Measurements from ENCODE around the gene KRTAP5-6.
"Not testable (repeated sequence)": the region's sequence is repeated elsewhere in the genome, so short reads cannot be mapped to it uniquely, and the experiment has no call there.

KRTAP5-6 gene

DNA sequence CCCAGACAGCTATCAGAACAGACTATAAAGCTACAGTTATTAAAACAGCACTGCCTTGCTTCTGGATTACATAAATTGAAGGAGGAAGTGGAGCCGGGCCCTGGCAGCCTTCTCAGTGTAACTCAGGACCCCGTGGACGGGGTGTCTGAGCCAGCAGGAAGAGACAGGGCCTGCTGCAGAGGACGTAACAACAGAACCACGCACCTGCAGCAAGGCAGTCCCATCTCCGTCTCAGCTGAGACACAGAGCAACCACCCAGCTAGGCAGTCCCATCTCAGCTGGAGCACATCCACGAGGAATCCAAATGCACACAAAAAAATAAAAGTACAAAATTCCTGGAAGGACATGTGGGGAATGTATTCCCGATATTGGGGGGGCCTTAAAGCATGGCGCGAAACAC lies 17.1 kb upstream of the KRTAP5-6 start:
- Histone ChIP-seq H3K79me1 (ENCODE audit: low read length) (no peaks in the 10 kb centered on the region), H3K9ac (ENCODE audit: low read length) (no peak overlapping the region), H2AK5ac (ENCODE audit: low read length) (no peak overlapping the region), H3K36me3 (ENCODE audit: control insufficient read depth in 1 of 2, insufficient read depth in 2 of 2, low read length in 2 of 2) (no peaks in the 10 kb centered on the region), H3K4me2 (ENCODE audit: low read length) (no peak overlapping the region), H4K91ac (ENCODE audit: low read depth, low read length) (no peak overlapping the region), H3K4me3 (ENCODE audit: low read depth, low read length) (no peak overlapping the region), H2BK5ac (ENCODE audit: low read depth, low read length, poor library complexity) (no peak overlapping the region), H3K18ac (ENCODE audit: low read length) (no peak overlapping the region), H3K4ac (ENCODE audit: low read depth, low read length) (no peak overlapping the region), H3K23ac (ENCODE audit: low read length) (no peak overlapping the region), H3K9me3 (ENCODE audit: insufficient read depth, low read depth, low read length) (peaks cover 2% of the 10 kb centered on the region), H4K8ac (ENCODE audit: low read depth, low read length) (no peak overlapping the region), H3K27me3 (ENCODE audit: insufficient read depth, low read length) (no peaks in the 10 kb centered on the region), H3K27ac (ENCODE audit: low read depth, low read length) (no peak overlapping the region), H2BK12ac (ENCODE audit: low read length) (no peak overlapping the region), H3K79me2 (ENCODE audit: control insufficient read depth, insufficient read depth, low read length, poor library complexity) (no peaks in the 10 kb centered on the region), H3K14ac (ENCODE audit: low read length) (no peak overlapping the region), H4K12ac (ENCODE audit: low read depth, low read length) (no peak overlapping the region), H2AFZ (ENCODE audit: insufficient read depth, low read length, poor library complexity) (no peak overlapping the region), H2BK120ac (ENCODE audit: insufficient read depth, low read length, poor library complexity) (no peak overlapping the region), H3K4me1 (ENCODE audit: control insufficient read depth in 1 of 2, insufficient read depth in 2 of 2, low read length in 2 of 2) (no peaks in the 10 kb centered on the region)
- no peak for DNase-seq
- WGBS (ENCODE audit: extremely low coverage, insufficient coverage, insufficient read length): no CpG with 5 or more reads among the region's 10 CpGs

DNA sequence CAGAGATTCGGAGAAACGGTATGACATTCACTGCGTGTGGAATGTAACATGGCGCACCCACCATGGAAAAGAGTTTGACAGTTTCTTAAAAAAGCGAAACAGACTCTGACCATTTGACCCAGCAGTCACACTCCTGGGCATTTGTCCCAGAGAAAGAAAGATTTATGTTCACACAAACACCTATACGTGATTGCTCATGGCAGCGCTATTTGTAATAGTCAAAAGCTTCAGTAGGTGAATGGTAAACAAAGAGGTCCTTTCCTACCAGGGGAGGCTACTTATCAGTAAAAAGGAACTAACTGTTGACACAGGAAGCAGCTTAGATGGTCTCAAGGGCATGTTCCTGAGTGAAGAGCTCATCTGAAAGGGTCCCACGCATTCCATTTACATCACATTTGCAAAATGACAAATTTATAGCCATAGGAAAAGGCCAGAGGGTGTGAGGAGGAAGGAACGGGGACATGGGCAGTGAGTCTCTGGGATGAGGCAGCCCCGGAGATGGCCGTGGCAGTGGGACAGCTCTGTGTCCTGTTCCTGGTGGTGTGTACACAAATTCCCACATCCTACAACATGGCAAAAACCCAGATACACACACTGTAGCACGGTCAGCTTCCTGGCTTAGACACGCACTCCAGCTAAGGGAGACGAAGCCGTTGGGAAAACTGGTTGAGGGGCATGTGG lies 14.6 kb upstream of the KRTAP5-6 start:
- Histone ChIP-seq H3K4me2 (ENCODE audit: low read length) (no peak overlapping the region), H2BK120ac (ENCODE audit: insufficient read depth, low read length, poor library complexity) (no peak overlapping the region), H3K79me1 (ENCODE audit: low read length) (no peaks in the 10 kb centered on the region), H3K9me3 (ENCODE audit: insufficient read depth, low read depth, low read length) (peaks cover 2% of the 10 kb centered on the region), H3K18ac (ENCODE audit: low read length) (no peak overlapping the region), H3K9ac (ENCODE audit: low read length) (no peak overlapping the region), H3K27ac (ENCODE audit: low read depth, low read length) (no peak overlapping the region), H2AK5ac (ENCODE audit: low read length) (no peak overlapping the region), H3K36me3 (ENCODE audit: control insufficient read depth in 1 of 2, insufficient read depth in 2 of 2, low read length in 2 of 2) (no peaks in the 10 kb centered on the region), H3K27me3 (ENCODE audit: insufficient read depth, low read length) (no peaks in the 10 kb centered on the region), H4K91ac (ENCODE audit: low read depth, low read length) (no peak overlapping the region), H3K23ac (ENCODE audit: low read length) (no peak overlapping the region), H3K14ac (ENCODE audit: low read length) (no peak overlapping the region), H2BK12ac (ENCODE audit: low read length) (no peak overlapping the region), H4K12ac (ENCODE audit: low read depth, low read length) (no peak overlapping the region), H3K4ac (ENCODE audit: low read depth, low read length) (no peak overlapping the region), H3K4me3 (ENCODE audit: low read depth, low read length) (no peak overlapping the region), H2BK5ac (ENCODE audit: low read depth, low read length, poor library complexity) (no peak overlapping the region), H2AFZ (ENCODE audit: insufficient read depth, low read length, poor library complexity) (no peak overlapping the region), H4K8ac (ENCODE audit: low read depth, low read length) (no peak overlapping the region), H3K79me2 (ENCODE audit: control insufficient read depth, insufficient read depth, low read length, poor library complexity) (no peaks in the 10 kb centered on the region), H3K4me1 (ENCODE audit: control insufficient read depth in 1 of 2, insufficient read depth in 2 of 2, low read length in 2 of 2) (no peaks in the 10 kb centered on the region)
- DNase-seq: no peak
- no CpG with 5 or more reads among the region's 15 CpGs for WGBS (ENCODE audit: extremely low coverage, insufficient coverage, insufficient read length)

DNA sequence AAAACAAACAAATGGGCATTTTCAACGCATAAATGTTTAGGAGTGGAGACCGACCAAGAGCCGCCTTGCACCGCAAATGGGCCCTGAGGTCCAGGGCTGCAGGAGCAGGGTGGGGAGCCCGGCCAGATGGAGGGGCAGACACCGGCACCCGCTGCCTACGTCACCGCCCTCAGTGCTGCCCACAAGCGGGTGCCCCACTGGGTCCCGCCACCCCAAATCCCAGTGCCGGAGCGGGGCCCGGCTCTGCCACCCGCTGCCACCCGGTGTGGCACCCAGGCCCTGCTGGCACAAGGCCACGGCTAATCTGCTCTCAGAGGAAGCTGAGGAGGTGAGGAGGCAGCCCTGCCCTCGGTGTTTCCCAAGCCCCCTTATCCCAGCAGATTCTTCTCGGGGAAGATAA lies 13.8 kb upstream of the KRTAP5-6 start:
- H3K36me3 ChIP-seq (ENCODE audit: control insufficient read depth in 1 of 2, insufficient read depth in 2 of 2, low read length in 2 of 2); H3K79me1 ChIP-seq (ENCODE audit: low read length); DNase-seq; H4K91ac ChIP-seq (ENCODE audit: low read depth, low read length); H2AK5ac ChIP-seq (ENCODE audit: low read length); H3K4me1 ChIP-seq (ENCODE audit: control insufficient read depth in 1 of 2, insufficient read depth in 2 of 2, low read length in 2 of 2); H2BK12ac ChIP-seq (ENCODE audit: low read length); H3K27ac ChIP-seq (ENCODE audit: low read depth, low read length); H2BK120ac ChIP-seq (ENCODE audit: insufficient read depth, low read length, poor library complexity); H3K4me3 ChIP-seq (ENCODE audit: low read depth, low read length); H3K18ac ChIP-seq (ENCODE audit: low read length); H3K4me2 ChIP-seq (ENCODE audit: low read length); H3K79me2 ChIP-seq (ENCODE audit: control insufficient read depth, insufficient read depth, low read length, poor library complexity); H4K12ac ChIP-seq (ENCODE audit: low read depth, low read length); H2BK5ac ChIP-seq (ENCODE audit: low read depth, low read length, poor library complexity); H3K9ac ChIP-seq (ENCODE audit: low read length); H2AFZ ChIP-seq (ENCODE audit: insufficient read depth, low read length, poor library complexity); H3K23ac ChIP-seq (ENCODE audit: low read length); H3K9me3 ChIP-seq (ENCODE audit: insufficient read depth, low read depth, low read length); H3K14ac ChIP-seq (ENCODE audit: low read length); H4K8ac ChIP-seq (ENCODE audit: low read depth, low read length); H3K4ac ChIP-seq (ENCODE audit: low read depth, low read length); H3K27me3 ChIP-seq (ENCODE audit: insufficient read depth, low read length): not testable (repeated sequence)
- WGBS (ENCODE audit: extremely low coverage, insufficient coverage, insufficient read length): no CpG with 5 or more reads among the region's 19 CpGs

DNA sequence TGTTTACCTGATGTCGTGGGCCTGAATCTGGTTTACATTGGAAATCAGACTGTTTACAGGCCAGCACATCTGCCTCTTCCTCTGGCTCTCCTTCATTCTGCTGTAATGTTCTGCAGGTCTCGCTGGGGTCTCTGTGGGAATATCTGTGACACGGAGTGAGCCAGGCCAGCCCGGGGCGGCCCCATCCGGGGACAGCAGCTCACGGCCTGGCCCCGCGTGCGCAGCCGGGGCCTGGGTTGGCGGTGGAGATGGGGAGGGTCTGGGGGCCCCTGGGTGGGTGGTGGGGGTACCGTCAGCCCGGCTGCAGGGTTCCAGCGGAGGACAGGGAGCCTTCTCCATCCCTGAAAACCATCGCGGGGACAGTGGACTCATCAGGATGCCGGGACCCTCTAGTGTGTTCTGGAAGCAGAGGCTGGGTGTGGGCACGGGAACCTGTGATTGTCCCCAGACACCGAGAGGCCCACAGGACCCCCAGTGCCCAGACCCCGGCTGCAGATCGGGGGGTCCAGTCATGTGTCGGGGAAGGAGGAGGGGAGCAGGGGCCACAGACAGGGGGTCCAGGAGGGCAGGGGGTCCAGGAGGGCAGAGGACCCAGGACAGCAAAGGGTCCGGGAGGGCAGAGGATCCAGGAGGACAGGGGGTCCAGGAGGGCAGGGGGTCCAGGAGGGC lies 13.0 kb upstream of the KRTAP5-6 start:
- H3K23ac ChIP-seq (ENCODE audit: low read length); H3K4me3 ChIP-seq (ENCODE audit: low read depth, low read length); H2AK5ac ChIP-seq (ENCODE audit: low read length); H2BK5ac ChIP-seq (ENCODE audit: low read depth, low read length, poor library complexity); H3K27me3 ChIP-seq (ENCODE audit: insufficient read depth, low read length); H3K4ac ChIP-seq (ENCODE audit: low read depth, low read length); H3K9ac ChIP-seq (ENCODE audit: low read length); H2AFZ ChIP-seq (ENCODE audit: insufficient read depth, low read length, poor library complexity); H4K91ac ChIP-seq (ENCODE audit: low read depth, low read length); H4K12ac ChIP-seq (ENCODE audit: low read depth, low read length); H3K36me3 ChIP-seq (ENCODE audit: control insufficient read depth in 1 of 2, insufficient read depth in 2 of 2, low read length in 2 of 2); H2BK120ac ChIP-seq (ENCODE audit: insufficient read depth, low read length, poor library complexity); H3K79me2 ChIP-seq (ENCODE audit: control insufficient read depth, insufficient read depth, low read length, poor library complexity); H3K4me2 ChIP-seq (ENCODE audit: low read length); H3K27ac ChIP-seq (ENCODE audit: low read depth, low read length); H3K14ac ChIP-seq (ENCODE audit: low read length); DNase-seq; H3K4me1 ChIP-seq (ENCODE audit: control insufficient read depth in 1 of 2, insufficient read depth in 2 of 2, low read length in 2 of 2); H4K8ac ChIP-seq (ENCODE audit: low read depth, low read length); H3K9me3 ChIP-seq (ENCODE audit: insufficient read depth, low read depth, low read length); H2BK12ac ChIP-seq (ENCODE audit: low read length); H3K79me1 ChIP-seq (ENCODE audit: low read length); H3K18ac ChIP-seq (ENCODE audit: low read length): not testable (repeated sequence)
- no CpG with 5 or more reads among the region's 24 CpGs for WGBS (ENCODE audit: extremely low coverage, insufficient coverage, insufficient read length)
